HG03575 (cell line): ENCODE results near the gene SSTR1.
"Not testable (repeated sequence)": the region's sequence is repeated elsewhere in the genome, so short reads cannot be mapped to it uniquely, and the experiment has no call there.

Source experiments
- ATAC-seq: cut with Tn5 transposase; IDR thresholded peaks from one replicate; pipeline ENCODE4 v1.9.1; 2021; ENCODE audit not compliant: unreplicated experiment, insufficient number of reproducible peaks, low FRiP score; ENCODE audit errors: extremely low read depth

The SSTR1 gene, protein sequence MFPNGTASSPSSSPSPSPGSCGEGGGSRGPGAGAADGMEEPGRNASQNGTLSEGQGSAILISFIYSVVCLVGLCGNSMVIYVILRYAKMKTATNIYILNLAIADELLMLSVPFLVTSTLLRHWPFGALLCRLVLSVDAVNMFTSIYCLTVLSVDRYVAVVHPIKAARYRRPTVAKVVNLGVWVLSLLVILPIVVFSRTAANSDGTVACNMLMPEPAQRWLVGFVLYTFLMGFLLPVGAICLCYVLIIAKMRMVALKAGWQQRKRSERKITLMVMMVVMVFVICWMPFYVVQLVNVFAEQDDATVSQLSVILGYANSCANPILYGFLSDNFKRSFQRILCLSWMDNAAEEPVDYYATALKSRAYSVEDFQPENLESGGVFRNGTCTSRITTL

DNA sequence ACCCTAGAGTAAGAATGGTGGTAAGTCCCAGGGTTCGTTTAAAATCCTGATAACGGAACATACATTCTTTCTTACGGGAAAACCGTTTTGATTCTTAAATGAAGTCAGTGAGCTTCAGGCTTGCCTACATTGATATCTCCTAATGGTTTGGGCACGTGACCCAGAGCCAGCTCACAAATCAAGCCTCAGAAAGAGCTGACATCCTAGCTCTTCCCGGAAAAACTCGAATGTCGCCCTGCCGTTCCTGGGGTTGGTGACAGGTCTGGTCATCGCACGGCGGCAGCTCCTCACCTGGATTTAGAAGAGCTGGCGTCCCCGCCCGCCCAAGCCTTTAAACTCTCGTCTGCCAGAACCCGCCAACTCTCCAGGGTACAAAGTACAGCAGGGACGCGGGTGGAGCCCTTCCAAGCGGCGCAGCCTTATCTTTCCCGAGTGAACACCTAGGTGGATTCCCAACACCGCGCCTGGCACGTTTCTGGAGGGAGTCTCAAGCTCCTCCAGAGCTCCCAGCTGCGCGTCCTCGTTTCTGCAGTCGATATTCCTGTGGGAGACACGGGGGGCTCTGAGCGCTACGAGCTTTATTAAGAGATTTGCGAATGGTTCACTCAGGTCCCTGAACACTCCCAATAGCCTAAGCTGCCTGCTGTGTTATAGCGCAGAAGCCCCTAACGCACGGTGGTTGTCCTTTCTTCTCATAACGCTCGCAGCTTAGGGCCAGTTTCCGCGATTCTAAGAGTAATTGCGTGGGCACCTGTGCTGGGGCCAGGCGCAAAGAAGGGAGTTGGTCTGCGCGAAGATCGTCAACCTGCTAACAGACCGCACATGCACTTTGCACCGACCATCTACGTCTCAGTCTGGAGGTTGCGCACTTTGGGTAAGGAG is at the start of gene SSTR1:
SSTR1 (plus strand) TSS at position 169 of the 882 bp plus-strand sequence. CDS start 1,486 bp downstream, outside the sequence.
- no peak for ATAC-seq

DNA sequence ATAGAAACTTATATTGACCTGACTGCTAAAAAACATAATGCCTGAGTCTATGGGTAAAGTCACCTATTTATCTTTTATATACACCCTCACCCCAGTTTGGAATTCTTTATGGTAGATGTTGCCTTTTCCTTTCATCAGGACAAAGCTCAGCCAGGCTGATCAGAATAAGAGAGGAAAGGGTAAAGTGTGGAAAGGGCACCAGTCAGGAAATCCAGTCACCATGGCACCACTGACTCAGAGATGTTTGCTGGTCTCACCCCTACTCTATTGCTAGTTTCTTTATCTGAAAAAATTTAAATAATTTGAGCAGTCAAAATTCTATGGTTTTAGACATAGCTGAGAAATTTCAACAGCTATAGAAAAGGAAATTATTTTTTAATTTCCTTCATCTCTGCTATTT is 49.2 kb upstream of the SSTR1 start:
- no peak for ATAC-seq

DNA sequence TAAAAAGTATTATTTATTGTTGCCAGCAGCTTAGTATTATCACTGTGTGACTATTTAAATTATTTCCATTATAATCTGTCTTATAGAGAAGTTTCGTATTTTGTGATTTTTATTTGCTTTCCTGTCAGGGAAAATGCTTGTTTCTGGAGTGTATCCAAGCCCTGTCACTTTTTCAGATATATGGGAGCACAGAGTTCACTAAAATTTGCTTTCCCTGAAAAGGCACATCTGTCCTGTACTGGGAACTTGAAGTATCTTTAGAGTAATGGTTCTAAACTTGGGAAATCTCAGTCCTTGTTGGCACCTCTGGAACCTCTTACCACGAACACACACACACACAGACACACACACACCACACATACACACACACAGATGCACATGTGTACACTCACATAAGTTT is 39.3 kb upstream of the SSTR1 start:
- ATAC-seq, result no peak

DNA sequence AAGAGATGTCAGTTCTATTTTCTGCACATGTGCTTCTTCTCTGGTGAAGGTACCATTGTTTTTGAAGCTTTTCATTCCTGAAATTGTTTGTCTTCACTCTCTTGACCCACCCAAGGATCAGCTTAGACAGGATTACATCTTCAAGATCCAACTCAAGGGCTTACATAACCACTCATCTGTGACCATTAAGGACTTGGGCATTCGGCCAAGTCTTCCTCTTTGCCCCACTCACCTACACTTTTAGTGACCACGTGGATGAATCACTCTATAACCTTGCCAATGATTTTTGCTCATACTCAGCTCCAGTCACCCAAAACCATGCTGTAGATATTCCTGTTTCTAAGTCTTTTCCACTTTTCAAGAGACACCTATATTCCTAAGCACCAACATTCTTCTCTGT is 36.5 kb upstream of the SSTR1 start:
- no peak for ATAC-seq

DNA sequence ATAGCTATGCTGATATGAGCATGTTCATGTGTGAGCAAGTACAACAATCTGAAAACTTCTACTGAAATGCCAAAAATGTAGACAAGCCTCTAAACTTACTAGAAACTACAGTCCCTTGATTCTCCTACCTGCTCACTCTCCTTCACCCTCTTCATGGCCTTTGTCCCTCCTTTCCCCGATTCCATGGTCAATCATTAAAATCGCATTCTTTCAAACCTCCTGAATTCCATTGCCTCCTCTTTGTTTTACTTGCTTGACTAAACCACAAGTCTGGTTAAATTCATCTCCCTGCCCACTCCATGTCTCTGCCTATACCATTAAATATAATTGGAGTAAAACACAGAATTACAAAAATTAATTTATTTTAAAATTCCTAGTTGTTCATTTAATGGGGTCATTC is 33.0 kb upstream of the SSTR1 start:
- ATAC-seq, result no peak

DNA sequence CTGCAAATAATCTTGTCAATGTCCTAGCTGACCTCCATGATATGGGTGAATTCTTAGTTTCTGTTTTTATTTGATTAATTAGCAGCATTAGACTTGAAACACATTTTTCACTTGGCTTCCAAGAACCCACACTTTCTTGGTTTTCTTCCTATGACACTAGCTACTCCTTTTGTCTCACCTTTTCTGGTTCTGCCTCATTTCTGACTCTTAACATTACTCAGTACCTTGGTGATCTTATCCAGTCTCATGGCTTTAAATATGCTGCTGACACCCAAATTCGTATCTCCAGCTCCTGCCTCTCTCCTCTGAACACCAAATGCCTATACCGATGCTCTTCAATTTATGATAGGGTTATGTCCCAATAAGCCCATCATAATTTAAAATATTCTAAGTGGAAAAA is 32.0 kb upstream of the SSTR1 start:
- ATAC-seq, result no peak

DNA sequence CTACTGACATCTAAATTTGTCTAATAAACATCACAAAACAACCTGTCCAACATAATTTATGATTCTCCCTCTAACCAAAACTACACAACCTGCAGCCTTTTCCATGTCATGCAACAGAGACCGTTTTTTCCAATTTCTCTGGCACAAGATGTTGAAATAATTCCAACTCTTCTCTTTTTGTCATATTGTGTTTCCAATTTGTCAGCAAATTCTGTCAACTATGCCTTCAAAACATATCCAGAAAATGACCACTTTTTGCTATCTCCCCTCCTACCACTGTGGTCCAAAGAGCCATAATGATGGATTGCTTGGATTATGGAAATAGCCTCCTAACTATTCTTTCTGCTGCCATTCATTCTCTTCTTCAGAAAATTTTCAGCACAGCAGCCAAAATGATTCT is 31.3 kb upstream of the SSTR1 start:
- no peak for ATAC-seq

DNA sequence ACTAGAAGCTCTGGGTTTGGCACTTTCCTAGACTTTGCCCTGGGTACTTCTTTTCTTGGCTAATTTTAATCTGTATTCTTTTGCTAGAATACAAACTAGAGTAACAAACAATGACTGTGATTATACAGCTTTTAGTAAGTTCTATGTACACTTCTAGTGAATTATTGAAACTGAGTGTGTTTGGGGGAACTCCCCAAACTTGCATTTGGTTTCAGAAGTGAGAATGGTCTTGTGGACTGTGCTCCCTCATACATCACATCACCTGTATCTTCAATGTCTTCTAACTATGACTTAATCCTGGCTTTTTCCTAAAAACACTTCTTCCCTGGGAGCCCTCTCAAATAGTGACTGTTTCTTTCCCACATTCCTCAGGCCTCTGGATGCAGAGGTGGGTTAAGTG is 23.6 kb upstream of the SSTR1 start:
- no peak for ATAC-seq

DNA sequence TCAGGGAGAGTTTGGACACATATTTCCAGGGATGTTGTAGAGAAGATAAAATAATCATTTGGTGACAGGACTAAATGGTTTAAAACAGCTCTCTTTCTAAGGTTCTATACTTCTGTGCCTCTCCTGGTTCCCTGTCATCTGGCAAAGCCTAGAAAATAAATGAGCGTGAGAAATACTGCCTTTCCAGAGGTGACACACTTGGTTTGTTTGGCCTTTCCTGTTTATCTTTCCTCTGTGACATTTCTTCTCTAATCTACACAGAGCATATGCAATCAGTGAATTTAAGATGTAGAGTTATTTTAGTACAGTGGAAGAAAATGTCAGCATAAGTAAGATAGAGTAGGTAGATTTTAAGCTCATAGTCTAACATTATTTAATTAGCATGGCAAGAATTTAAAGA is 22.0 kb upstream of the SSTR1 start:
- ATAC-seq, result no peak

DNA sequence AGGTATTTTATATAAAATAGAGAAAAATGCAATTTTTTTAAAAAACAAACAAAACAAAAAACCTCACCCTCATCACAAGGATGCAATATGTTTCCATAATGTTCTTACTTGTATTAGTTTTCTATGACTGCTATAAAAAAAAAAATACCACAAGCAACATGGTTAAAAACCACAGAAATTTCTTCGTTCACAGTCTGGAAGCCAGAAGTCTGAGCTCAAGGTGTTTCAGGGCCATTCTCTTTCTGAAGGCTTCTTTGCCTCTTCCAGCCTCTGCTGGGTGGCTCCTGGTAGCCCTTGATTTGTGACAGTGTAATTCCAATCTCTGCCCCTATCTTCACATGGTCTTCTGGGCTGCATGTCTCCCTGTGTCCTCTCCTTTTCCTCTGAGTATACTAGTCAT is 21.5 kb upstream of the SSTR1 start:
- no peak for ATAC-seq

DNA sequence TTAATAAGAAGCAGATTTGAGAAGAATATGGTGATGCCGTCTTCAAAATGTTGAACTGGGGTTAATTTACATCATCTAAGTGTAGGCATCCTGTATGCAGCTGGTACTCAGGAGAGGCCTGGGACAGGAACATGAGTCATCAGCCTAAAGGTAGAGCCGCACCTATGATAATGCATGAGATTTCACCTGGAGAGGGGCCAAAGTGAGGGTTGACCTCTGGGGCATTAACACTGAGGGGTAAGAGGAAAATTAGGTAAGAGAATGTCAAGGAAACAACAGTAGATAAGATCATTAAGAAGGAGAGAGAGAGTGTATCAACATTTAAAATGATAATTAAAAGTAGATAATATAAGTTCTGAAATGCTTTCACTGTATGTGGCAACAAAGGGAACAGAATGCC is 20.2 kb upstream of the SSTR1 start:
- ATAC-seq, result no peak

DNA sequence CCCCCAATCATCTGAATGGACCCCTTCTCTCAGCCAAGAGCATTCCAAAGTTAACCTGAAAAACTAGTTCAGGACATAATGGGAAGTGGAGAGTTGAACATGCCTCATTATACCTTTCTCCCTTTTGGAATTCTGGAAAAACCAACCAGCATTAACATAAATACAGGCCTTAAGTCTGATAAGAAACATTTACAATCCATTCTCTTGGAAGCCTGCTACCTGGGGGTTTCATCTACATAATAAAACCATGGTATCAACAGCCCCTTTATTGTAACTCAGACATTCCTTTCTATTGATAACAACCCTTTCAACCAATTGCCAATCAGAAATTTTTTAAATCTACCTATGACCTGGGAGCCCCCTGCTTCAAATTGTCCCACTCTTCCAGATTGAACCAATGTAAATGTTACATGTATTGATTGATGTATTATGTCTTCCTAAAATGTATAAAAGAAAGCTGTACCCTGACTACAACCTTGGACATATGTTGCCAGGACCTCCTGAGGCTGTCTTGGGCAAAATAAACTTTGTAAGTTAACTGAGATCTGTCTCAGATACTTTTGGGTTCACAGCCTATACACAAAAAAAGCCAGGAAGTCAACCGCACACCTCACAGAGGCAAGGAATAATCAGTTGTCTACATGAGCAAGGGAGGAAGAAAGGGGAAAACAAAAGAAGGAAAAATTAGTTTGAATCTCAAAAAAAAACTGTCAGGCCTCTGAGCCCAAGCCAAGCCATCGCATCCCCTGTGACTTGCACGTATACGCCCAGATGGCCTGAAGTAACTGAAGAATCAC is 17.6 kb upstream of the SSTR1 start:
- no peak for ATAC-seq

DNA sequence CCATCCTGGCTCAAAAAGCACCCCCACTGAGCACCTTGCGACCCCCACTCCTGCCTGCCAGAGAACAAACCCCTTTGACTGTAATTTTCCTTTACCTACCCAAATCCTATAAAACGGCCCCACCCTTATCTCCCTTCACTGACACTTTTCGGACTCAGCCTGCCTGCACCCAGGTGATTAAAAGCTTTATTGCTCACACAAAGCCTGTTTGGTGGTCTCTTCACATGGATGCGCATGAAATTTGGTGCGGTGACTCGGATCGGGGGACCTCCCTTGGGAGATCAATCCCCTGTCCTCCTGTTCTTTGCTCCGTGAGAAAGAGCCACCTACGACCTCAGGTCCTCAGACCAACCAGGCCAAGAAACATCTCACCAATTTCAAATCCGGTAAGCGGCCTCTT is 16.9 kb upstream of the SSTR1 start:
- not testable (repeated sequence) for ATAC-seq

DNA sequence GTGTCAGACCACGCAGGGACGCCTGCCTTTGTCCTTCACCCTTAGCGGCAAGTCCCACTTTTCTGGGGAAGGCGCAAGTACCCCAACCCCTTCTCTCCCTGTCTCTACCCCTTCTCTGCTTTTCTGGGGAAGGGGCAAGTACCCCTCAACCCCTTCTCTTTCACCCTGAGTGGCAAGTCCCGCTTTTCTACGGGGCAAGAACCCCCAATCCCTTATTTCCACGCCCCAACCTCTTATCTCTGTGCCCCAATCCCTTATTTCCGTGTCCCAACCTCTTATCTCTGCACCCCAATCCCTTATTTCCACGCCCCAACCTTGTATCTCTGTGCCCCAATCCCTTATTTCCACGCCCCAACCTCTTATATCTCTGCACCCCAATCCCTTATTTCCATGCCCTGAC is 16.2 kb upstream of the SSTR1 start:
- ATAC-seq, result not testable (repeated sequence)

DNA sequence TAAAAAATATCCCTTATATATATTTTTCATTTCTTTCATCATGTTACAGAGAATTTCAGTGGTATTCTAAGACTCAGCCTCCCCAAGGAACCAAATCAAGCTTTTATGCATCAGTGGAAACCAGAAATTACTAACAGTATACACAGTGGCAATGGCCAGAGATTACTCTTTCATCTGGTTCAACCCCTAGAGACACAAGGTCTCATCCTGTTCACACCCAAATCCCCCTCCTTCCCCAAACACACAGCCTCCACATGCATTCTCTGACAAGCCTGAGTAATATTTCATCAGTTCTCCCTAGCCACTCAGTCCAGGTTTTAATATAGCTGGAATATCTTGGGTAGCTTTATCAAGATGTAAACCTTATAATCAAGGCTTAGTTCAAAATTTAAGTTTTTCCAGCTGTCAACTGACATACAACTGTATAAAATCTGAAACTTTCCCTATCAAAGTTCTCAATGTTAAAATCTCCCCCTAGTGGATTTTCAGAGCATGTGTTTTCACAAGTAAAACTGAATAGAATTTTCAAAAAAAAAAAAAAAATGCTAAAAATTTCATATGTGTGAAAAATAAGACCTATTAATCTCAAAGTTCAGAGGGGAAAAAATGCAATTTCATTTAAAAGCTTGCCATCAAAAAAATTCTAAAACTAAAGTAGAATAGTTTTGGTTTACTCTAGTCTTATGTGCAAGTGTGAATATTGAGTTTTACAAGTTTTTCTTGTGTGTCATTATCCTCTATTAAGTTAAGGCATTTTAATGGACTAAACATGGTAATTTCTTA is 10.5 kb upstream of the SSTR1 start:
- no peak for ATAC-seq

DNA sequence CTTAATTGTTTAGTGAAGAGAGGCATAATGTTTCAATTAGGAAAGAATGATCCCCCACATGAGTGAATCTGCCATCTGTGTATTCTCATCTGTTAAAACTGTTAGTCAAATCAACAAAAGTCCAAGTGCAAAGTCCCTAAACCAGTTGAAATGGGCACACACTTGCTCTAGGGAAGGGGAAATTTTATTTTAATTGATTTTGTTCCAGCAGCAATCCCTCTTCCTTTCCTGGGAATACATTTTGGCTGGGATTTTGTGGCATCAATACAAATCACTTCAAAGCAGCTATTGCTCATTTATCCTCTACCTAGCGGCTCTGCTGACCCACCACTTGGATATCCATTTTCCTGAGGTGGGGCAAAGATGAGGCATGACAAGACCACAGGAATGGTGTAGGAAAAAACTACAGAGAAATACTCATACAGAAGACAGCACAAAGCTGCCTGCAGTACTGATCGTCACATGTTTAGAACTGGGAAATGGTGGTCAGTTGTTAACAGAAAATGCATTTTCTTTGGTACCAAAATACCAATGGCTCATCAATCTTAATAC is 9.8 kb upstream of the SSTR1 start:
- no peak for ATAC-seq

DNA sequence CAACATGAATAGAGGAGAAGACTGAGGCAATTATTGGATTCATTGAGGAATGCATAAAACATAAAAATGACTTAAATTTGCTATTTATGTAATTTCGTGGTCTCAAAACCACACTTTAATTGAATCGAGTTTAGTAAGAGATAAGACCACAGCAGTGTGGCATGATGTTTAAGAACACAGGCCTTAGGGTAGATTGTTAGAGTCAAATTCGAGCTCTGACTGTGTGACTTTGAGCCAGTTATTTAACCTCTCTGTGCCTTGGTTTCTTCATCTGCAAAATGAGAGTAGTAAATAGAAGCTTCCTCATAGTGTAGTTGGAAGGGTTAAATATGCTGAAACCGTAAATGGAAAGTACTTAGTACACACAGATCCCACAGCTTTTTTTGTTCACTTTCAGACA is 9.3 kb upstream of the SSTR1 start:
- no peak for ATAC-seq

DNA sequence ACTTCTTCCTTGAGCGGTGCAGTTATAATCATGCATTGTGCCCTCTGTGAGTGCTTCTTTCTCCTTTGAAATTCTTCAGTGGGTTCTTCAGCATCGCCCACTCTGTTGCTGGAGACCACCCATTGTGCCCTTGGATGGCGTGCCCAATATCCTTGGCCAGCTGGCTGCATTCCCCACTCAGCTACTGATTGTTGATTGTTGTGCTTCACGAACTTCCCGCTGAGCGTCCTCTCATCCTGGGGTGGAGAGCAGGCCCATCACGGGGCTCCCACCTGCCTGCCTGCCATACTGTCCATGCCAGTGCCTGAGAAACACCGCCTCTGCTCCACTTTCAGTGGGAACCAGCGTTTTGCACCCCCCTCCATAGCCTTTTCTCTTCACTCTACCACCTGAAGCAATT is 8.6 kb upstream of the SSTR1 start:
- no peak for ATAC-seq

DNA sequence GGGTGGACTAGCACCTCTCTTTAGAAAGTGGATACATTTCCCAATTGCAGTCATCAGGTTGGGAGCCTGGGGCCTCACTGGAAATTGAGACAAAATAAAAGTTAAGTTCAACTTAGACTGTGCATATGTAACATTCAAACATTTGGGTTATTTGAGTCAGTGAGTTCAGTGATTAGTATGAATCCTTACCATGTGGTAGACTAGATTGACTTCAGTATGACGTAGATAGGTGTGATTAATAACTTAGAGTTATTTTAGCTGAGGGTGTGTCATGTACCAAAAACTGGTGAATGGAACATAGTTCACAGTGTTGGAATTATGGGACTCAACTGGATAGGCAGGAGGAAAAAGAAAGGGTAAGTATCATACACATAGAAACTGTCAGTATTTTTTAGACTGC is 8.0 kb upstream of the SSTR1 start:
- no peak for ATAC-seq
